ENCODE results near the gene SCFD2.
A peak's percentile ranks its signal among the peaks of the same experiment; 100 is the strongest.

Gene SCFD2

GRCh38 chr4:53123171-53123570, 242.7 kb downstream of the SCFD2 start:
- H3K27ac Mint-ChIP-seq, result peak overlapping the region in 1 of 3 experiments; percentile 5
- TF ChIP-seq CTCF (IDR thresholded peaks at IDR 0.05; ENCODE audit: unreplicated experiment in 3 of 3), result no peak
- no peaks in the 10 kb centered on the region for H3K36me3 Mint-ChIP-seq (ENCODE audit: low read depth)
- H3K27me3 Mint-ChIP-seq (ENCODE audit: low read depth), result no peaks in the 10 kb centered on the region
- H3K4me1 Mint-ChIP-seq, result peaks cover 28% of the 10 kb centered on the region
- H3K4me3 Mint-ChIP-seq, result no peak overlapping the region
- no peaks in the 10 kb centered on the region for H3K9me3 Mint-ChIP-seq

- Mint-ChIP-seq H3K4me3 (no peak overlapping the region), H3K36me3 (ENCODE audit: low read depth) (no peaks in the 10 kb centered on the region), H3K4me1 (peaks cover 25% of the 10 kb centered on the region), H3K9me3 (no peaks in the 10 kb centered on the region), H3K27me3 (ENCODE audit: low read depth) (no peaks in the 10 kb centered on the region), H3K27ac (peak overlapping the region in 1 of 3 experiments; percentile 5)
- no peak for TF ChIP-seq CTCF (IDR thresholded peaks at IDR 0.05; ENCODE audit: unreplicated experiment in 3 of 3)
These were observed 243.4 kb downstream of the SCFD2 start for GRCh38 chr4:53122280-53123116.

- peaks cover 22% of the 10 kb centered on the region for H3K4me1 Mint-ChIP-seq
- no peaks in the 10 kb centered on the region for H3K36me3 Mint-ChIP-seq (ENCODE audit: low read depth)
- H3K27ac Mint-ChIP-seq, result peak overlapping the region; percentile 43 to 63 (median 59)
- no peaks in the 10 kb centered on the region for H3K27me3 Mint-ChIP-seq (ENCODE audit: low read depth)
- no peak for TF ChIP-seq CTCF (IDR thresholded peaks at IDR 0.05; ENCODE audit: unreplicated experiment in 3 of 3)
- H3K4me3 Mint-ChIP-seq, result no peak overlapping the region
- no peaks in the 10 kb centered on the region for H3K9me3 Mint-ChIP-seq
These were observed 244.5 kb downstream of the SCFD2 start for GRCh38 chr4:53121264-53121865.

- Mint-ChIP-seq H3K27ac (peak overlapping the region; percentile 43 to 63 (median 59)), H3K27me3 (ENCODE audit: low read depth) (no peaks in the 10 kb centered on the region), H3K36me3 (ENCODE audit: low read depth) (no peaks in the 10 kb centered on the region), H3K9me3 (no peaks in the 10 kb centered on the region), H3K4me1 (peaks cover 19% of the 10 kb centered on the region), H3K4me3 (no peak overlapping the region)
- no peak for TF ChIP-seq CTCF (IDR thresholded peaks at IDR 0.05; ENCODE audit: unreplicated experiment in 3 of 3)
These were observed 245.1 kb downstream of the SCFD2 start for GRCh38 chr4:53120778-53121177.

GRCh38 chr4:53119680-53120079, 246.2 kb downstream of the SCFD2 start:
- Mint-ChIP-seq H3K4me1 (peaks cover 19% of the 10 kb centered on the region), H3K4me3 (no peak overlapping the region), H3K27ac (peak overlapping the region; percentile 79 to 87 (median 86)), H3K36me3 (ENCODE audit: low read depth) (no peaks in the 10 kb centered on the region), H3K27me3 (ENCODE audit: low read depth) (no peaks in the 10 kb centered on the region), H3K9me3 (peaks cover 4% of the 10 kb centered on the region)
- no peak for TF ChIP-seq CTCF (IDR thresholded peaks at IDR 0.05; ENCODE audit: unreplicated experiment in 3 of 3)

Data from nephron (organoid).